HG03432 (cell line): ENCODE results near the gene SPATA7.
"Not testable (repeated sequence)": the region's sequence is repeated elsewhere in the genome, so short reads cannot be mapped to it uniquely, and the experiment has no call there.

ENCODE experiments used
- ATAC-seq: cut with Tn5 transposase; IDR thresholded peaks from one replicate; pipeline ENCODE4 v1.9.1; 2021; ENCODE audit warnings: mild to moderate bottlenecking, moderate library complexity; ENCODE audit not compliant: unreplicated experiment

The SPATA7 gene, protein sequence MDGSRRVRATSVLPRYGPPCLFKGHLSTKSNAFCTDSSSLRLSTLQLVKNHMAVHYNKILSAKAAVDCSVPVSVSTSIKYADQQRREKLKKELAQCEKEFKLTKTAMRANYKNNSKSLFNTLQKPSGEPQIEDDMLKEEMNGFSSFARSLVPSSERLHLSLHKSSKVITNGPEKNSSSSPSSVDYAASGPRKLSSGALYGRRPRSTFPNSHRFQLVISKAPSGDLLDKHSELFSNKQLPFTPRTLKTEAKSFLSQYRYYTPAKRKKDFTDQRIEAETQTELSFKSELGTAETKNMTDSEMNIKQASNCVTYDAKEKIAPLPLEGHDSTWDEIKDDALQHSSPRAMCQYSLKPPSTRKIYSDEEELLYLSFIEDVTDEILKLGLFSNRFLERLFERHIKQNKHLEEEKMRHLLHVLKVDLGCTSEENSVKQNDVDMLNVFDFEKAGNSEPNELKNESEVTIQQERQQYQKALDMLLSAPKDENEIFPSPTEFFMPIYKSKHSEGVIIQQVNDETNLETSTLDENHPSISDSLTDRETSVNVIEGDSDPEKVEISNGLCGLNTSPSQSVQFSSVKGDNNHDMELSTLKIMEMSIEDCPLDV

DNA sequence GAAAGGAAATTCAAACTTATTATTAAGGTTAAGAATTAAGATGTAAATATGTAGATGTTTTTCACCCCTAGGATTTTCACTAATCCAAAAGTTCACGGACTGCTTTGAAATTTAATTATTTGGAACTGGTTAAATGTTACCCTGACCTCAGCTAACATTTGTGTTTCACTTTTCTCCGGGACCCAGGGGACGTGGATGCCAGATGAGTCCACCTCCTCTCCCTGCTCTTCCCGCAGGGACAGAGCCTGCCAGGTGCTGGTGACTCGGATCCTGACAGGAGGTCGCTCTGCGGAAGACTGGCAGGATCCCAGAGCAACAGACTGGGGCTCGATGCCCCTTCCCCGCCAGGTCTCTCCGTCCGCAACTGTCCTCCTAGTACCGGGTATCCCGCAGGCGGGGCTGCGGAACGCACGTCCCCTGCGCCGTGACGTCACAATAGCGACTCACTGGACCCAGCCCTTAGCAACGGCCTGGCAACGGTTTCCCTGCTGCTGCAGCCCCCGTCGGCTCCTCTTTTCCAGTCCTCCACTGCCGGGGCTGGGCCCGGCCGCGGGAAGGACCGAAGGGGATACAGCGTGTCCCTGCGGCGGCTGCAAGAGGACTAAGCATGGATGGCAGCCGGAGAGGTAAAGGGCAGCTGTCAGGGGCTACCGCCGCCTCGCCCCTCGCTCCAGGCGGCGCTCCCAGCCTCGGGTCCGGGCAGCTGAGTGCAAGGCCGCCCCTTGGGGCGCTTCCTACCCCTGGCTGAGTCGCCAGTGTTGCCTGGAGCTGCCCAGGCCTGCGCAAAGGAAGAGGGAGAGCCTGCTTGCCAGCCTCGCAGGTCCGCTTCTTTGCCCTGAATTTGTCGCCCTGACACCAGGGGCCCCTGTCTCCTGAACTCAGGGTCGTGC lies at the start of gene SPATA7:
TSS of gene SPATA7 (plus strand) at position 446 of the 890 bp plus-strand sequence. CDS start at position 608, 162 bp downstream.
- ATAC-seq = peak; percentile 100

DNA sequence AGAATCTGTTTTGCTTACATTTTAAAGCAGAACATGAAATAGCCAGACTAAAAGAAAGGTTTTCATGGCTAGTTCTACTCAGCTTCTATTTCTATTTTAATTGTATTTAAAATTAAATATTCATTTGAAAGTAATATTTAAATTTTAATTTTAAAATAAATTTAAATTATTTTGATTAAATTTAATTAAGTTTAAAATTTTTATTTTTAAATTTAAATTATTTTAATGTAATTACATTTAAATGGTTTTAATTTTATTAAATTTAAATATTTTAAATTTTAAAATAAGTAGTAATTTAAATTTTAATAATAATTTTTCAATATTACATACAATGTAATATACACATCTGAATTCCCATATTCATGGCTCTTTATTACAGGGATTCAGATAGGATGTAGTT lies 45.1 kb upstream of the SPATA7 start:
- no peak for ATAC-seq

- ATAC-seq = no peak
Observed at GRCh38 chr14:88342980-88343379, 42.5 kb upstream of the SPATA7 start.

DNA sequence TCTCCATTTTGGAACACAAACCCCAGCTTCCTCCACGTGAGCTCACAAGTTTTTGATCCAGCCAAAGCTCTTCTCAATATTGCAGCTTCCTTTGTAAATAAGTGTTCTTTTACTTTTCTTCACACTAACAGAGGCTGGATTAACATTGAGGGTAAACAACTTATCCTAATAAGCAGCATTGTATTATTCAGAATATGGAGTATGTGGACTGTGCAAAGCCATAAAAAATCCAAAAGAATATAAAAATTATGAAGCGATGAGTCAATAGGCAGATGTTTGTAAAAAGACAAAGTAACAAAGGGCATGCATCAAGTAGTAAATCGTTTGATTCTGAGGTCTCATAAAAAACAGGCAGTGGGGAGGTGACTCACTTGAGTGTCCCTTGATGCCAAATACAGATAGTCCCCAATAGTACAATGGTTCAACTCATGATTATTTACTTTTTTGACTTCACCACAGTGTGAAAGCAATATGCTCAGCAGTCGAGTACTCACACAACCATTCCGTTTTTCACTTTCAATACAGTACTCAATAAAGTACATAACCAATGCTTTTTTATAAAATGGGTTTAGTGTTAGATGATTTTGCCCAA lies 39.3 kb upstream of the SPATA7 start:
- ATAC-seq = no peak

GRCh38 chr14:88348546-88348945 lies 36.9 kb upstream of the SPATA7 start:
- ATAC-seq = no peak

DNA sequence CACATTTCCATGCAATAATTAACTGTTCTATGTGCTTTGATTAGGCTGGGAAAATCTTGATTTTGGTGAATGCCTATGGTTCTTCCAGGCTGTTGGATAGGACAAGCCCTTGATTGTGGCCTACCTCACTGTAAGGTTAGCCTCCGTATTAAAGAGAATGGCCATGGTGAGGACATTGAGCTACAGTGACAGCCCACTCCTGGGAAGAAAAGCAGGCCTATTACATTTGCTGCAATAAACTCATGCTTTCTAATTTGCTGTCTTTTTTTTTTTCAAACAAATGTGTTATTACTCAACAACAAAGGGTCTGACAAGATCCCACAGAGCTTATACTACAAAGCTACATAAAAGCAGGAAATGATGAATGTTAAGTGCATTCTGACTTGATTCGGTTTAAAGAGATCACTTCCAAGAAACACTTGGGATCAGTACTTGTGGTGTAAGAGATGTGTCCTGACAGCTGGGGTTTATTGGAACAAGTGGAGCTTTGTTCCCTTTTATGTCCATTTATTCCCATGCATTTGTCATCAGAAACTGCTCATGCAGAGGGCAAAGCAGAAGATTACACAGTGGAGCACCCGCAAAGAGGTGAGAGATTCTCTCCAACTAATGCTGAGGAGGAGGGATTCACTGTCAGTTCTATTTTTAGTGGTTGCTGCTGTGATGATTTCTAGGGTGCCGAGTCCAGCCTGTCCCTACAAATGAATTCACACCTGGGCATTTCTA lies 33.3 kb upstream of the SPATA7 start:
- no peak for ATAC-seq

DNA sequence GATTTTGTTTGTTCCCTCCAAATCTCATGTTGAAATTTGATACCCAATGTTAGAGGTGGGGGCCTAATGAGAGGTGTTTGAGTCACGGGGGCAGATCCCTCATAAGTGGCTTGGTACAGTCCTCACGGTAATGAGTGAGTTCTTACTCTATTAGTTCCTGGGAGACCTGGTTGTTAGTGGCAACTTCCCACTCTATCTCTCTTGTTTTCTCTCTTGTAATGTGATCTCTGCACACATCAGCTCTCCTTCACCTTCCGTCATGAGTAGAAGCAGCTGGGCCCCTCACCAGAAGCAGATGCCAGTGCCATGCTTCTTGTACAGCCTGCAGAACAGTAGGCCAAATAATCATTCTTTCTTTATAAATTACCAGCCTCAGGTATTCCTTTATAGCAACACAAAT lies 32.8 kb upstream of the SPATA7 start:
- no peak for ATAC-seq

- ATAC-seq = no peak
Observed at GRCh38 chr14:88354358-88354757, 31.1 kb upstream of the SPATA7 start.

DNA sequence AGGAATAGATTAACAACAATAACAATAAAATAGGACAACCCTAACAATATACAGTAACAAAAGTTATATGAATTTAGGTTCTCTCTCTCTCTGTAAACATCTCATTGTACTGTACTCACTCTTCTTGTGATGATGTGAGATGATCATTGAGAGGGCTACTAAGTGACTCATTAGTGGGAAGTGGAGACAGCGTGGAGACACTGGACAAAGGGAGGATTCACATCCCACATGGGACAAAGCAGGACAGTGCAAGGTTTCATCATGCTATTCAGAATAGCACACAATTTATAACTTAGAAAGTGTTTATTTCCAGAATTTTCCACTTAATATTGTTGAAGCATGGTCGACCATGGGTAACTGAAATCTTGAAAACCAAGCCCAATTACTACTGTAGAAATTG lies 26.0 kb upstream of the SPATA7 start:
- no peak for ATAC-seq

- ATAC-seq = no peak
Observed at GRCh38 chr14:88363644-88364043, 21.8 kb upstream of the SPATA7 start.

DNA sequence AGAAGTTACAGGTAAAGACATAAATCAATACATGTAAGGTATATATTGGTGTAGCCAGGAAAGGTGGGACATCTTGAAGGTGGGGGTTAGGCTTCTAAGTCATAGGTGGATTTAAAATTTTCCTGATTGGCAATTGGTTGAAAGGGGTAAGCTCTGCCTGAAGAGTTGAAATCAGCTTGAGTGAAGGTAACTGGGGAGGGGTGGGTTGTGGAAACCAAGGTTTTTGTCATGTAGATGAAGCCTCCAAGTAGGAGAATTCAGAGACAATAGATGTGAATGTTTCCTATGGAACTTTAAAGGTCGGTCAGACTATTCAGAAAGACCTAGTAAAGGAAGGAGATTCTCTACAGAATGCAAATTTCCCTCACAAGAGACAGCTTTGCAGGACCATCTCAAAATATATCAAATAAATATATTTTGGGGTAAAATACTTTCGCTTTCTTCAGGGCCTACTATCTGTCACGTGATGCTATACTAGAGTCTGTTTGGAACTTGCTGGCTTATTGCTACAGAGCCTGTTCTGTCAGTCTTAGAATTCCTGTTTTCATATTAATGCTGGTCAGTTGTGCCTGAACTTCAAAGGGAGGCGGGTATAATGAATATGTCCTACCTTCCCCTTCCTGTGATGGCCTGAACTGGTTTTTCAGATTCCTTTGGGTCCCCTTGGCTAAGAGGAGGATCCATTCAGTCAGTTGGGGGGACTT lies 20.6 kb upstream of the SPATA7 start:
- ATAC-seq = no peak

- ATAC-seq = no peak
Observed at GRCh38 chr14:88369496-88369895, 16.0 kb upstream of the SPATA7 start.

DNA sequence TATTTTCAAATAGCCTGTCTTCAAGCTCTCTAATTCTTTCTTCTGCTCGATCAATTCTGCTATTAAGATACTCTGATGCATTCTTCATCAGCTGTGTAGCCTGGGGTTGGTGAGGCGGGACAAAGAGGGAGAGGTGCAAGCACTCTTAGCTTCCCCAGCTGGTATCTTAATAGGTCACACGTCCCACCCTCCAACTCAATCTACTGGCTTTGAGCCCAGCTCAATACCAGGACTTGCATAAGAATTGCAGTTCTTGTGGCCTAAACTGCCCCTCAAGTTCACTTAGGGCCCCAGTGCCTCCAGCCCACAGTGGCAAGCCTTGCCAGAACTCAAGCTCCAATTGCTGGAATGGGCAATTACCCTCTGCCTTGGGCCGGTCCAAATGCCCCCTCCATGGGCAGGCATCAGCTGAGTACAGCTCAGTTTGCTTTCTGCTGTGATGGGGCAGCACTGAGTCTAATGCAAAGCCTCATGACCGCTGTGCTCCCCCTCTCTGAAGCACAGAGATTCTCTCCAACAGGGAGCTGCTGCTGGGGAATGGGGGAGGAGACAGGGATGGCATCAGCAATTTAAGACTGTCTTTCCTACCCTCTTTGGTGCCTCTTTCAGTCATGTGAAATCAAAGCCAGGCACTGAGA lies 5.6 kb upstream of the SPATA7 start:
- no peak for ATAC-seq

GRCh38 chr14:88380405-88380804 lies 5.1 kb upstream of the SPATA7 start:
- ATAC-seq = no peak

GRCh38 chr14:88381634-88382033 lies 3.8 kb upstream of the SPATA7 start:
- ATAC-seq = not testable (repeated sequence)

GRCh38 chr14:88384718-88385117 lies 739 bp upstream of the SPATA7 start:
- ATAC-seq = no peak

DNA sequence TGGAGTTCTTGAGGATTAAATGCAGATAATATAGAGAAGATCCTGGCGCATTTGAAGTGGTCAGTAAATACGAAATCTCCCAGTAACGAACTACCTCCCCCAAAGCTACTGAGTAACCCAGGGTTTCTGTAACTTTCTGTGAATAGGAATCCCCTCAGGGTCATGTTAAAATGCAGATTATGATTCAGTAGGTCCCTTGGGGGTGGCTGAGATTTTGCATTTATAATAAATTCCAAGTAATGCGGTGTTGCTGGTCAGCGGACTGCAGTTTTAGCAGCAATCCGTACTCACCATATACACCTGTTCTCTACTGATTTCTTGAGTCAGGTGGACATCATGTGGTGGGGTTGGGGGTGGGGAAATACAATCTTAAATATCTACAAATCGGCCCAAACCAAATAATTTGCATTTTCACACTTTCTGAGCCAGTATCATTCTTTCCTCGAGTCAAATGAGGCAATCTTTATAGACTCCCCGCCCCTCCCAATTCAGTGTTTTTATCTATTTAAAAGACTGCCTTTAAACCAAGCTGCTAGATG lies 868 bp downstream of the SPATA7 start:
- no peak for ATAC-seq

DNA sequence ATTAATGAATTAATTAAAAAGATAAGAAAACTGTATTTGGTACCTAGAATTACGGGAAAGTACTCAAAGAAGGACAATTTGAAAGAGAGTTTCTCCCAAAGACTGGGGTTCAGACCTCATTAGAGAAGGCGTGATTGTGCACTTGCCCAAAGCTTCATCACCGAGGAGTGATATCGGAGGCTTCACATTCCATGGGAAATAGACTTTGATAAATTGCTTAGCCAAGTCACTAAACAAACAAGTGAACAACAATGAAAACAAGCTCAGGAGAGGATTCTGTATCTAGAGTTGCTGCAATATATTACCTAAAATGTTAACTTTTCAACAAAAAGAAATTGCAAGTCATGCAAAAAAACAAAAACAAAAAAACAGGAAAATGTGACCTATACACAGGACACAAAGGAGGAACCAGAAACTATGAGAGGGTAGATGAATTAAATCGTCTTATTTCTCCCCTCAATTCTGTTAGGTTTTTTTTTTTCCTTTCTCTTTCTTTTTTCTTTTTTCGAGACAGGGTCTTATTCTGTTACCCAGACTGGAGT lies 3.4 kb downstream of the SPATA7 start:
- ATAC-seq = no peak

DNA sequence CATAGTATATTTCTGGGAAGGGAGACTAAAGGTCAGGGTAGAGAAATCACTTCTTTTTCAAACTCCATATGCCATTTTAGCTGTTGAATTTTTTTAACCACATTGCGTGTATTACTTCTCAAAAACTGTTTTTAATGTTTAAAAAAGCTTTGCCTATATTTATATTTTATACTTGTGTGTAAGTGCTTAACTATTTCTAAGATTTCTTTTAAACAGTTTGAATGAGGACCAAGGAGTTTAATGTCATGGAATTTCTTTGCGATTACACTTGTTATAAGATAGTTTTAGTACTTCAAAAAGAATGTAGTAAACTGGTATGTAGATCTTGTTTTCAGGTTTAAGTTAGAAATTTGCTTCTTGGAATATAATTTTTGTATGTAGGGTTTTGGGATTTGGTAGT lies 7.2 kb downstream of the SPATA7 start:
- no peak for ATAC-seq
